Measurements from ENCODE around the gene ATP1B3. TPM values are rescaled to one million over a fixed set of nuclear protein-coding genes. Genes with fewer than 3 reads are reported as not detected.

Gene ATP1B3
- total RNA-seq, 2 experiments from 2014 or later, result 22.2 to 22.5 TPM

DNA sequence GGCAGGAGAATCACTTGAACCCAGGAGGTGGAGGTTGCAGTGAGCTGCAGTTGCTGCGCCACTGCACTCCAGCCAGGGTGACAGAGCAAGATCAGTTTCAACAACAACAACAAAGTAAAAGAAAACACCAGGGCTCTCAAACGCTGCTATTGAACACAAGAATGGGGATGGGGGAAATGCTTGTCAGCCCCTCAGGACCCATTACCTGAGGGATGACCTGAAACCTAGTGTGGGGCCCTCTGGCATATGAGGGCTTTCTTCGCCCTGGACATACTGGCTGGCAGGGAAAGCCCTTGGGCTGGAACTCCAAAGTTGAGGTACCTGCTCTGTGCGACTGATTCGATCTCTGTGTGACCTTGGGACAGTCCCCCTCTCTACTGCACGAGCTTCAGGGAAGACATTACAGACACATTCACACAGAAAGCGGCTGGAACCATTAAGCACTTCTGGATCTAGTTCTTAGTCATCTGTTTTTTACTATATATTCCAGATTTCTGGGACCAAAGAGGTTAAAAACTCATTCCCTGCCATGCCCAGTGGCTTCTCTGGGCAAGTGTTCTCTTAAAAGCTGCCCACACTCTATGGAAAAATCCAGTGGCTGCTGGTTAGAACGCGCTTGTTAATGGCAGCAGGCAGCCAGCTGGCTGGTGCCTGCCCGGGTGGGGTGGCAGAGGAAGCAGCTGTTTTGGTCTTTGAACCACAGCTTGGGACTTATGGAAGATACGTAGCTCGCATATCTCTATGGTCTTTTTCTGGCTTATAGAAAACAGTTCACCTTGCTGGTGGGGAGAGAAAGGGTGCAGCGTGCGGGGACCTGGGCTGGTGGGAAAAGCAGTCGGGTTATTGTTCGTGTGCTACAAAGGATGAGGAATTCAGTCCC is 57.2 kb downstream of the ATP1B3 start:
- DNase-seq, result no peak
- H3K27me3 ChIP-seq (ENCODE audit: control insufficient read depth in 1 of 2, insufficient read depth in 2 of 2, low read length in 2 of 2), result no peaks in the 10 kb centered on the region
- intact Hi-C loops (cut with DNase I, micrococcal nuclease), result no loop called here
- ChIA-PET POLR2A (no interaction called here), CTCF (no interaction called here)
- no peaks in the 10 kb centered on the region for H3K9me3 ChIP-seq (ENCODE audit: control insufficient read depth in 1 of 2, insufficient read depth in 1 of 2, low read length in 2 of 2)
- Mint-ChIP-seq H3K27ac (no peak overlapping the region), H3K4me3 (no peak overlapping the region), H3K27me3 (no peaks in the 10 kb centered on the region), H3K9me3 (no peaks in the 10 kb centered on the region), H3K4me1 (ENCODE audit: low read depth) (no peaks in the 10 kb centered on the region), H3K36me3 (ENCODE audit: low read depth) (no peaks in the 10 kb centered on the region)
- no peak for ATAC-seq (ENCODE audit: poor library complexity)
- TF ChIP-seq, protein P1, sequence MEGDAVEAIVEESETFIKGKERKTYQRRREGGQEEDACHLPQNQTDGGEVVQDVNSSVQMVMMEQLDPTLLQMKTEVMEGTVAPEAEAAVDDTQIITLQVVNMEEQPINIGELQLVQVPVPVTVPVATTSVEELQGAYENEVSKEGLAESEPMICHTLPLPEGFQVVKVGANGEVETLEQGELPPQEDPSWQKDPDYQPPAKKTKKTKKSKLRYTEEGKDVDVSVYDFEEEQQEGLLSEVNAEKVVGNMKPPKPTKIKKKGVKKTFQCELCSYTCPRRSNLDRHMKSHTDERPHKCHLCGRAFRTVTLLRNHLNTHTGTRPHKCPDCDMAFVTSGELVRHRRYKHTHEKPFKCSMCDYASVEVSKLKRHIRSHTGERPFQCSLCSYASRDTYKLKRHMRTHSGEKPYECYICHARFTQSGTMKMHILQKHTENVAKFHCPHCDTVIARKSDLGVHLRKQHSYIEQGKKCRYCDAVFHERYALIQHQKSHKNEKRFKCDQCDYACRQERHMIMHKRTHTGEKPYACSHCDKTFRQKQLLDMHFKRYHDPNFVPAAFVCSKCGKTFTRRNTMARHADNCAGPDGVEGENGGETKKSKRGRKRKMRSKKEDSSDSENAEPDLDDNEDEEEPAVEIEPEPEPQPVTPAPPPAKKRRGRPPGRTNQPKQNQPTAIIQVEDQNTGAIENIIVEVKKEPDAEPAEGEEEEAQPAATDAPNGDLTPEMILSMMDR (IDR thresholded peaks at IDR 0.05), result no peak
- H3K4me3 ChIP-seq (ENCODE audit: low read length), result no peak overlapping the region
- H3K4me1 ChIP-seq (ENCODE audit: insufficient read depth, low read length), result no peaks in the 10 kb centered on the region
- H3K27ac ChIP-seq (ENCODE audit: low read depth in 1 of 2, low read length in 2 of 2), result no peak overlapping the region
- H3K36me3 ChIP-seq (ENCODE audit: insufficient read depth, low read length), result no peaks in the 10 kb centered on the region

DNA sequence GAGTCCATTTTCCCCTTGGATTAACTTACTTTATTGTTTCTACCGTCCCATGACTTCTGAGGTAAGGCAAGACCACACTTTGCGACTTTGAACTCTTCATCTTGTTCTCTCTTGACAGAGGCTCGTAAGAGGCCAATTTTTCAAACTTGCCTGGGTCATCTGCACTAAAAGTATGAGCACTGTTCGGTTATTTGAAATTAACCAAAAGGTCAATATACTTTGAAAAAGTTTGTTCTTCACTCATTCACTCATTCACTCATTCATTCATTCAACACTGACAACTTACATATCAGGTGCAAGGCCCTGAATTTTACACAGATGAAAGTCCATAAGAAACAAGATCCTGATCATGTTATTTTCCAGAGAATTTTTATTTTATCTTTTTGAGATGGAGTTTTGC is 57.9 kb downstream of the ATP1B3 start:
- ATAC-seq (ENCODE audit: poor library complexity) (no peak), DNase-seq (no peak)
- CTCF ChIA-PET, result no interaction called here
- Mint-ChIP-seq H3K27ac (no peak overlapping the region), H3K36me3 (ENCODE audit: low read depth) (no peaks in the 10 kb centered on the region), H3K27me3 (no peaks in the 10 kb centered on the region), H3K9me3 (no peaks in the 10 kb centered on the region), H3K4me1 (ENCODE audit: low read depth) (no peaks in the 10 kb centered on the region), H3K4me3 (no peak overlapping the region)
- Histone ChIP-seq H3K27me3 (ENCODE audit: control insufficient read depth in 1 of 2, insufficient read depth in 2 of 2, low read length in 2 of 2) (no peaks in the 10 kb centered on the region), H3K36me3 (ENCODE audit: insufficient read depth, low read length) (no peaks in the 10 kb centered on the region), H3K4me3 (ENCODE audit: low read length) (no peak overlapping the region), H3K4me1 (ENCODE audit: insufficient read depth, low read length) (no peaks in the 10 kb centered on the region), H3K9me3 (ENCODE audit: control insufficient read depth in 1 of 2, insufficient read depth in 1 of 2, low read length in 2 of 2) (no peaks in the 10 kb centered on the region), H3K27ac (ENCODE audit: low read depth in 1 of 2, low read length in 2 of 2) (no peak overlapping the region)
- intact Hi-C loops (cut with DNase I, micrococcal nuclease), result no loop called here
- POLR2A ChIA-PET, result no interaction called here
- TF ChIP-seq, protein P1 (IDR thresholded peaks at IDR 0.05), result no peak

DNA sequence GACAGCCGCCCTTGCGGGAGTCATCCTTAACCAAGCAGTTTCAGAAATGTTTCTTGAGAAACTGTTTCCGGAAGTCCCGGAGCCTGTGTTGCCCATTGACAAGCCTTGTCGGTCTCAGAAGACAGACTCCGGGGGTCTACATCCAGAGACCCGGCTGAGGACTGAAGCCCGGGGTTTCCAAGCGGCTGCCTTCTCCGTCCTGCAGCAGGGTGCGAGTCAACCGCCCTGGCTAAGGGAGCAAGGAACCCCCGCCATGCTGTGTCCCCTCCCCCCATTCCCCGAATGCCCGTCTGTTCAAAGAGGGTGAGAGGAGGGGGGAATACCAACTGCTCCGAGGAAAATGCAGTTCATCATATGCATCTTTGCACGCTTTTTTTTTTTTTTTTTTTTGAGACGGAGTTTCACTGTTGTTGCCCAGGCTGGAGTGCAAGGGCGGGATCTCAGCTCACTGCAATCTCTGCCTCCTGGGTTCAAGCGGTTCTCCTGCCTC is 61.6 kb downstream of the ATP1B3 start:
- Mint-ChIP-seq H3K27me3 (no peaks in the 10 kb centered on the region), H3K4me1 (ENCODE audit: low read depth) (no peaks in the 10 kb centered on the region), H3K27ac (no peak overlapping the region), H3K9me3 (no peaks in the 10 kb centered on the region), H3K36me3 (ENCODE audit: low read depth) (no peaks in the 10 kb centered on the region), H3K4me3 (no peak overlapping the region)
- Histone ChIP-seq H3K27me3 (ENCODE audit: control insufficient read depth in 1 of 2, insufficient read depth in 2 of 2, low read length in 2 of 2) (no peaks in the 10 kb centered on the region), H3K27ac (ENCODE audit: low read depth in 1 of 2, low read length in 2 of 2) (no peak overlapping the region), H3K36me3 (ENCODE audit: insufficient read depth, low read length) (no peaks in the 10 kb centered on the region), H3K9me3 (ENCODE audit: control insufficient read depth in 1 of 2, insufficient read depth in 1 of 2, low read length in 2 of 2) (no peaks in the 10 kb centered on the region), H3K4me3 (ENCODE audit: low read length) (no peak overlapping the region), H3K4me1 (ENCODE audit: insufficient read depth, low read length) (no peaks in the 10 kb centered on the region)
- ChIA-PET POLR2A (no interaction called here), CTCF (no interaction called here)
- TF ChIP-seq, protein P1 (IDR thresholded peaks at IDR 0.05), result no peak
- DNase-seq, result no peak
- no peak for ATAC-seq (ENCODE audit: poor library complexity)
- intact Hi-C loops (cut with DNase I, micrococcal nuclease), result no loop called here
